K562 (cell line): ENCODE measurements around the gene ITSN2. TPM values are rescaled to one million over a fixed set of nuclear protein-coding genes. Genes with fewer than 3 reads are reported as not detected.

Experiments used
- ATAC-seq: fragments of 200-7000 bp; cut with Tn5 transposase; 3 replicates; pipeline ENCODE4 v1.9.1; 2020; ENCODE audit warnings: moderate library complexity
- BruUV-seq: library from RNA; stranded (reverse); fragments of 400-500 nt; replicated peaks from 2 replicates; lab custom pipeline; 2021; lab: Mats Ljungman, UMichigan
- CTCF ChIA-PET: fragments of 300-600 bp; formaldehyde crosslinking; extraction: SDS; loops from one replicate; lab custom pipeline; 2021; ENCODE audit warnings: low intra/inter-chr PET ratio; lab: Yijun Ruan, JAX
- POLR2A ChIA-PET: fragments of 300-600, 350-650 bp; sonication (Branson Sonifier 250); formaldehyde crosslinking; extraction: SDS; loops from one replicate; lab custom pipeline; 2021; ENCODE audit warnings: antibody characterized with exemption, inconsistent platforms; lab: Yijun Ruan, JAX
- DNase-seq, 4 experiments: peaks; one replicate each; pipeline versions ENCODE4 v3.0.0 to v3.0.0-alpha.2; 2011 to 2018; ENCODE audit warnings: low spot score in 3 of 4, mixed read lengths in 3 of 4; ENCODE audit errors: extremely low read depth in 1 of 4
- FAIRE-seq: peaks from 2 replicates; lab custom pipeline; 2011; peaks lifted over from hg19 to GRCh38; lab: Jason Lieb, UNC
- H2AFZ ChIP-seq: 2 replicates; pipeline ENCODE4 v1.6.0; 2011; ENCODE audit warnings: low read depth, low read length, control low read depth, inconsistent platforms
- H3K27ac ChIP-seq: fragments of 200-600 bp; 3 replicates; pipeline ENCODE4 v1.8.0; 2011; ENCODE audit warnings: low read depth, mild to moderate bottlenecking, control low read depth, inconsistent platforms, low read length, moderate library complexity, mixed read lengths; ENCODE audit errors: extremely low read depth
- H3K27me3 ChIP-seq, 2 experiments: fragments of 300-600 bp in 1 of 2; 2 replicates in 1 of 2; 3 replicates in 1 of 2; pipeline versions ENCODE4 v1.6.0 to v1.8.0; 2011; ENCODE audit warnings: inconsistent platforms in 2 of 2, low read length in 2 of 2, mild to moderate bottlenecking in 1 of 2, mixed read lengths in 1 of 2, moderate library complexity in 1 of 2; ENCODE audit not compliant: control insufficient read depth in 2 of 2, insufficient read depth in 2 of 2
- H3K36me3 ChIP-seq: fragments of 300-600 bp; 3 replicates; pipeline ENCODE4 v1.8.0; 2011; ENCODE audit warnings: mild to moderate bottlenecking, low read length, inconsistent platforms; ENCODE audit not compliant: control insufficient read depth, insufficient read depth
- H3K4me1 ChIP-seq, 2 experiments: fragments of 200-600 bp in 1 of 2; replicated peaks in 1 of 2; 2 replicates in 1 of 2; 3 replicates in 1 of 2; pipeline versions ENCODE4 v1.5.1 to v1.8.0; 2011; ENCODE audit warnings: inconsistent platforms in 2 of 2, low read length in 2 of 2, mild to moderate bottlenecking in 1 of 2, mixed read lengths in 1 of 2, moderate library complexity in 1 of 2; ENCODE audit not compliant: control insufficient read depth in 2 of 2, insufficient read depth in 2 of 2
- H3K4me2 ChIP-seq: 2 replicates; pipeline ENCODE4 v1.6.1; 2011; ENCODE audit warnings: low read length, control low read depth, inconsistent platforms, mixed read lengths; ENCODE audit not compliant: insufficient read depth
- H3K4me3 ChIP-seq: fragments of 200-600 bp; sonication (generic), shearing (Covaris generic); 2 replicates; pipeline ENCODE4 v1.5.1; 2016; ENCODE audit warnings: control low read depth, inconsistent platforms
- H3K79me2 ChIP-seq: fragments of 200-600 bp; 3 replicates; pipeline ENCODE4 v1.8.0; 2011; ENCODE audit warnings: low read length, inconsistent platforms; ENCODE audit not compliant: control insufficient read depth, insufficient read depth
- H3K9ac ChIP-seq, 2 experiments: 2 replicates each; pipeline versions ENCODE4 v1.6.0 to v1.6.1; 2011; ENCODE audit warnings: low read depth in 2 of 2, low read length in 2 of 2, control low read depth in 1 of 2, inconsistent platforms in 1 of 2, mild to moderate bottlenecking in 1 of 2, mixed read lengths in 1 of 2; ENCODE audit not compliant: insufficient read depth in 1 of 2
- H3K9me1 ChIP-seq: one replicate; pipeline ENCODE4 v1.6.0; 2011; ENCODE audit warnings: inconsistent platforms, mild to moderate bottlenecking, low read length, moderate library complexity; ENCODE audit not compliant: control insufficient read depth, insufficient read depth
- H3K9me3 ChIP-seq: replicated peaks from 2 replicates; pipeline ENCODE4 v1.5.1; 2011; ENCODE audit warnings: low read depth, low read length, inconsistent platforms; ENCODE audit not compliant: control insufficient read depth, insufficient read depth
- H4K20me1 ChIP-seq: replicated peaks from 2 replicates; pipeline ENCODE4 v1.6.1; 2011; ENCODE audit warnings: low read length, inconsistent platforms, mixed read lengths; ENCODE audit not compliant: control insufficient read depth, insufficient read depth
- CBFA2T3 ChIP-seq: fragments of 450-650 bp; IDR thresholded peaks from 2 replicates; pipeline ENCODE4 v1.6.1; 2017
- CGGBP1 ChIP-seq: fragments of 250-450 bp; sonication (Bioruptor Pico); IDR thresholded peaks from 2 replicates; pipeline ENCODE4 v1.9.0; 2021; ENCODE audit warnings: mild to moderate bottlenecking
- E2F1 ChIP-seq: sonication (generic); formaldehyde crosslinking; IDR thresholded peaks from 2 replicates; pipeline ENCODE4 v1.8.1; 2023; ENCODE audit warnings: mild to moderate bottlenecking, missing genetic modification reagents, moderate library complexity
- HNRNPH1 ChIP-seq: fragments of 200-400 bp; formaldehyde crosslinking; optimal IDR thresholded peaks from 2 replicates; pipeline ENCODE3; 2017; ENCODE audit warnings: low read depth, mild to moderate bottlenecking, low read length, moderate library complexity
- HNRNPLL ChIP-seq: fragments of 200-400 bp; formaldehyde crosslinking; IDR thresholded peaks from 2 replicates; pipeline ENCODE4 v1.6.1; 2017; ENCODE audit warnings: low read length, low read depth, mild to moderate bottlenecking; ENCODE audit not compliant: poor library complexity, severe bottlenecking
- MEIS2 ChIP-seq: fragments of 450-650 bp; IDR thresholded peaks from 2 replicates; pipeline ENCODE4 v1.6.1; 2014; ENCODE audit warnings: mild to moderate bottlenecking; ENCODE audit not compliant: partially characterized antibody
- PML ChIP-seq: IDR thresholded peaks from 2 replicates; pipeline ENCODE4 v1.6.1; 2012; ENCODE audit warnings: low read length, inconsistent platforms
- SIX5 ChIP-seq, 2 experiments: IDR thresholded peaks; 2 replicates each; pipeline ENCODE4 v1.6.1; 2011; ENCODE audit warnings: low read length in 2 of 2, borderline replicate concordance in 1 of 2, low read depth in 1 of 2, mild to moderate bottlenecking in 1 of 2, moderate library complexity in 1 of 2; ENCODE audit not compliant: insufficient read depth in 1 of 2
- SRSF9 ChIP-seq: fragments of 200-400 bp; formaldehyde crosslinking; IDR thresholded peaks from 2 replicates; pipeline ENCODE4 v1.6.1; 2017; ENCODE audit warnings: low read depth, low read length, borderline replicate concordance
- TRIM24 ChIP-seq, 2 experiments: fragments of 450-650 bp; IDR thresholded peaks; 2 replicates each; pipeline ENCODE4 v1.6.1; 2016
- ZC3H11A ChIP-seq: IDR thresholded peaks from 2 replicates; pipeline ENCODE4 v1.6.1; 2012; ENCODE audit warnings: low read depth, low read length, improper control_type of control experiment
- WGBS: fragments of 100-300 bp; shearing (Covaris generic); methylation state at CpG from one replicate; pipeline ENCODE4 v1.1.6; 2016; ENCODE audit warnings: low coverage, mixed read lengths; ENCODE audit not compliant: insufficient coverage; ENCODE audit errors: missing lambda C conversion rate; 5-methylcytosine and 5-hydroxymethylcytosine counted together
- in situ Hi-C: fragments of 300-500 bp; cut with MboI; formaldehyde crosslinking; loops from 4 replicates; pipeline ENCODE4 v1.15.0; 2018; ENCODE audit warnings: inconsistent platforms, mixed read lengths
- intact Hi-C: fragments of 100-400 bp; cut with micrococcal nuclease; formaldehyde crosslinking; loops from 2 replicates; pipeline ENCODE4 v1.14.2; 2022
- polyA plus RNA-seq, 8 experiments: library from polyadenylated mRNA; depleted of rRNA in 4 of 8; stranded (reverse) in 5 of 8; unstranded in 3 of 8; fragments of >200 nt; fragmentation: Nextera tagmentation in 2 of 8; fragmentation: Illumina TruSeq in 1 of 8; extraction: Ambion mirVana in 2 of 8; extraction: Trizol in 1 of 8; gene quantifications; 2 replicates each; pipeline versions ENCODE4 v1.2.1 to v1.2.3, GENCODE V29; 2011 to 2014; ENCODE audit warnings: inconsistent platforms in 1 of 8, missing spikeins in 1 of 8
- total RNA-seq, 7 experiments: library from RNA; depleted of rRNA in 6 of 7; stranded (reverse); fragments of >200 nt in 6 of 7; fragmentation: Illumina TruSeq in 2 of 7; extraction: Trizol in 2 of 7; gene quantifications; 2 replicates each; pipeline versions ENCODE4 v1.2.1 to v1.2.3, GENCODE V29; 2011 to 2021; ENCODE audit warnings: low replicate concordance in 1 of 7

ITSN2 gene
- total and polyA plus RNA-seq, 9 of the 15 experiments (the other 6 are each of a cell fraction or from before 2014, with no cell fraction given) = 6.6 to 19.9 (median 15.2) TPM

GRCh38 chr2:24220554-24221291, 139.6 kb downstream of the ITSN2 start (continued):
- no peak for TF ChIP-seq CGGBP1
- no peak for TF ChIP-seq ZC3H11A
- no peak for TF ChIP-seq SRSF9
- TF ChIP-seq, all 486 proteins: peak for 0

- Histone ChIP-seq H3K4me2 (no peak overlapping the region), H3K9me1 (no peaks in the 10 kb centered on the region), H3K4me3 (no peak overlapping the region), H3K4me1 (no peaks in the 10 kb centered on the region), H3K9ac (no peak overlapping the region), H3K36me3 (no peaks in the 10 kb centered on the region), H3K27me3 (no peaks in the 10 kb centered on the region), H3K79me2 (no peaks in the 10 kb centered on the region), H3K27ac (no peak overlapping the region), H4K20me1 (no peaks in the 10 kb centered on the region), H3K9me3 (no peaks in the 10 kb centered on the region), H2AFZ (no peak overlapping the region)
- no peak for FAIRE-seq
- POLR2A ChIA-PET = no interaction called here
- DNase-seq = no peak
- intact Hi-C loops = no loop called here
- CTCF ChIA-PET = no interaction called here
- in situ Hi-C loops = no loop called here
- no TSS peak for BruUV-seq
- no peak for ATAC-seq
- TF ChIP-seq SIX5 (IDR thresholded peaks at IDR 0.05; ENCODE audit: borderline replicate concordance in 1 of 2, insufficient read depth in 1 of 2, low read depth in 1 of 2, low read length in 2 of 2) = no peak
- no peak for TF ChIP-seq MEIS2
- no peak for TF ChIP-seq HNRNPLL
- TF ChIP-seq E2F1 (CRISPR knock-in tag) = no peak
- TF ChIP-seq HNRNPH1 = no peak
- TF ChIP-seq CBFA2T3 = no peak
- TF ChIP-seq TRIM24 (IDR thresholded peaks at IDR 0.05) = no peak
- no peak for TF ChIP-seq PML
- WGBS = 69% methylated on average over 3 of the region's 3 CpGs
These were observed 145.5 kb downstream of the ITSN2 start for GRCh38 chr2:24214880-24215279.
